A549 (cell line): Measurements from ENCODE around the gene GAL3ST2.

ENCODE experiments used
- BHLHE40 ChIP-seq: IDR thresholded peaks from 2 replicates; pipeline ENCODE4 v1.6.1; 2012; ENCODE audit warnings: low read depth, low read length, inconsistent platforms
- POLR2AphosphoS2 ChIP-seq: conservative IDR thresholded peaks from 2 replicates; pipeline ENCODE4 v1.6.1; 2012; ENCODE audit warnings: low read length, improper control_type of control experiment, inconsistent platforms
- TF ChIP-seq, protein P1 (sequence below): fragments of >200 bp; sonication (Bioruptor Twin); formaldehyde crosslinking; IDR thresholded peaks from 3 replicates; pipeline ENCODE4 v1.5.1; 2016

DNA sequence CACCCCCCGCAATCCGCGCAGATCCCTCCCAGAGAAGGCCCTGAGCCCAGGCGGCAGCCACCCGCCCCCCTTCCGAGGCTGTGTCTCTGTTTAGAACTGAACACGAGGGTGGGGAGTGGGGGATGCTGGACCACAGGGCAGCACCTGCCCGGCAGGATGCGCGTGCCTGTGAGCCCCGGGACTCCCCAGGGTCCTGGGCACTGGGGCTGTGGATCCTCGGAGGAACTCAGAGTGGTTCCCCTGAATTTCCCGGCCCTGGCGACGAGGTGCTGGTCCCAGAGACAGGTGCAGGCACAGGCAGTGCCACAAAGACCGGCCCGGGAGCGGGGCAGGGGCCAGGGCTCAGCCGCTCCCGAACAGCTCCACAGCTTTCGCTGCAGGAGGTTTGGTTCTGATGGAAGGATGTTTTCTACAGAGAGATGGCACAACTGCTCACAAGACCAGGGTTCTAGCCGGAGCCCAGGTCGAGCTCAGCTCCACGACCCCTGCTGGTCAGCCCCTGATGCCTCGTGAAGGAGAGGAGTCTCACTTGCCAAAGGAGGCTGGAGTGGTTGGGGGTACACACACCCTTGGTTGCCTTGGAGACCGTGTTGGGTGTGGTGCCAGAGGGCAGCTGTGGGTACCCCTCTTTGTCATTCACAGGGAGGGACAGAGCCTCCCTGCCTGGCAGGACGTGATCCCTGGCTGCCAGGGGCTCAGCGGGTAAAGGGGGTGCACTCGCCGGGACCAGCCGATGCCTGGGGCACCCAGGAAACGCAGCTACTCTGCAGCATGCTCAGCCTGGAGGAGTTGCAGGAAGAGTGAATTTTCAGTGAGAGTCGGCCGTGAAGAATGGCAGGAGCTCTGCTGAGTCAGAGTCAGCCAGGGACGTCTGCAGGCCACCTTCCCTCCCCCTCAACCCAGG, 28.0 kb downstream of the GAL3ST2 start:
- TF ChIP-seq POLR2AphosphoS2 (no peak), BHLHE40 (no peak)
- TF ChIP-seq, protein P1, sequence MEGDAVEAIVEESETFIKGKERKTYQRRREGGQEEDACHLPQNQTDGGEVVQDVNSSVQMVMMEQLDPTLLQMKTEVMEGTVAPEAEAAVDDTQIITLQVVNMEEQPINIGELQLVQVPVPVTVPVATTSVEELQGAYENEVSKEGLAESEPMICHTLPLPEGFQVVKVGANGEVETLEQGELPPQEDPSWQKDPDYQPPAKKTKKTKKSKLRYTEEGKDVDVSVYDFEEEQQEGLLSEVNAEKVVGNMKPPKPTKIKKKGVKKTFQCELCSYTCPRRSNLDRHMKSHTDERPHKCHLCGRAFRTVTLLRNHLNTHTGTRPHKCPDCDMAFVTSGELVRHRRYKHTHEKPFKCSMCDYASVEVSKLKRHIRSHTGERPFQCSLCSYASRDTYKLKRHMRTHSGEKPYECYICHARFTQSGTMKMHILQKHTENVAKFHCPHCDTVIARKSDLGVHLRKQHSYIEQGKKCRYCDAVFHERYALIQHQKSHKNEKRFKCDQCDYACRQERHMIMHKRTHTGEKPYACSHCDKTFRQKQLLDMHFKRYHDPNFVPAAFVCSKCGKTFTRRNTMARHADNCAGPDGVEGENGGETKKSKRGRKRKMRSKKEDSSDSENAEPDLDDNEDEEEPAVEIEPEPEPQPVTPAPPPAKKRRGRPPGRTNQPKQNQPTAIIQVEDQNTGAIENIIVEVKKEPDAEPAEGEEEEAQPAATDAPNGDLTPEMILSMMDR = no peak
